ENCODE data around the gene NUP93. TPM values are rescaled to one million over a fixed set of nuclear protein-coding genes. Genes with fewer than 3 reads are reported as not detected.

NUP93 gene
- total and polyA plus RNA-seq, 4 donors, result 27.4 to 59.9 (median 51.2) TPM

- DNase-seq (no peak), ATAC-seq (ENCODE audit: insufficient read depth, low FRiP score) (no peak)
- Histone ChIP-seq H3K4me1 (ENCODE audit: control insufficient read depth in 5 of 5, insufficient read depth in 5 of 5, low read length in 5 of 5) (peaks cover 0 to 11% (median 7%) of the 10 kb centered on the region in 5 donors), H3K9ac (ENCODE audit: insufficient read depth in 1 of 2, low read length in 2 of 2) (no peak overlapping the region), H3K27ac (ENCODE audit: low read depth in 1 of 2, low read length in 1 of 2) (no peak overlapping the region), H3K36me3 (ENCODE audit: control insufficient read depth in 4 of 4, insufficient read depth in 4 of 4, low read length in 4 of 4) (peaks cover 0 to 3% (median 0%) of the 10 kb centered on the region in 4 donors), H3K9me3 (ENCODE audit: control insufficient read depth in 4 of 4, insufficient read depth in 3 of 4, low read length in 3 of 4) (no peaks in the 10 kb centered on the region), H3K27me3 (ENCODE audit: control insufficient read depth in 3 of 3, insufficient read depth in 3 of 3, low read length in 2 of 3) (no peaks in the 10 kb centered on the region), H3K4me3 (no peak overlapping the region)
- 75 to 77% methylated on average over 4 of the region's 4 CpGs for WGBS, 2 donors
- TF ChIP-seq CTCF (IDR thresholded peaks at IDR 0.05; ENCODE audit: control extremely low read depth, extremely low read depth), result no peak
These were observed 58.5 kb downstream of the NUP93 start for GRCh38 chr16:56788435-56788834.

GRCh38 chr16:56789360-56789759 is 59.4 kb downstream of the NUP93 start:
- Histone ChIP-seq H3K4me3 (no peak overlapping the region), H3K9ac (ENCODE audit: insufficient read depth in 1 of 2, low read length in 2 of 2) (no peak overlapping the region), H3K27me3 (ENCODE audit: control insufficient read depth in 3 of 3, insufficient read depth in 3 of 3, low read length in 2 of 3) (no peaks in the 10 kb centered on the region), H3K4me1 (ENCODE audit: control insufficient read depth in 5 of 5, insufficient read depth in 5 of 5, low read length in 5 of 5) (peaks cover 0 to 11% (median 7%) of the 10 kb centered on the region in 5 donors), H3K36me3 (ENCODE audit: control insufficient read depth in 4 of 4, insufficient read depth in 4 of 4, low read length in 4 of 4) (peaks cover 0 to 3% (median 0%) of the 10 kb centered on the region in 4 donors), H3K9me3 (ENCODE audit: control insufficient read depth in 4 of 4, insufficient read depth in 3 of 4, low read length in 3 of 4) (no peaks in the 10 kb centered on the region), H3K27ac (ENCODE audit: low read depth in 1 of 2, low read length in 1 of 2) (no peak overlapping the region)
- no peak for ATAC-seq (ENCODE audit: insufficient read depth, low FRiP score)
- DNase-seq, result peak in 2 of 3 donors; percentile 28 to 35
- peak; percentile 17 for TF ChIP-seq CTCF (IDR thresholded peaks at IDR 0.05; ENCODE audit: control extremely low read depth, extremely low read depth)
- WGBS, 2 donors, result 69 to 81% methylated on average over 5 of the region's 5 CpGs

- DNase-seq (no peak), ATAC-seq (ENCODE audit: insufficient read depth, low FRiP score) (no peak)
- TF ChIP-seq CTCF (IDR thresholded peaks at IDR 0.05; ENCODE audit: control extremely low read depth, extremely low read depth), result no peak
- peaks cover 0 to 3% (median 0%) of the 10 kb centered on the region in 4 donors for H3K36me3 ChIP-seq (ENCODE audit: control insufficient read depth in 4 of 4, insufficient read depth in 4 of 4, low read length in 4 of 4)
- H3K9me3 ChIP-seq (ENCODE audit: control insufficient read depth in 4 of 4, insufficient read depth in 3 of 4, low read length in 3 of 4), result no peaks in the 10 kb centered on the region
- H3K4me3 ChIP-seq, result no peak overlapping the region
- H3K4me1 ChIP-seq (ENCODE audit: control insufficient read depth in 5 of 5, insufficient read depth in 5 of 5, low read length in 5 of 5), result peaks cover 0 to 4% (median 0%) of the 10 kb centered on the region in 5 donors
- H3K27me3 ChIP-seq (ENCODE audit: control insufficient read depth in 3 of 3, insufficient read depth in 3 of 3, low read length in 2 of 3), result no peaks in the 10 kb centered on the region
- no peak overlapping the region for H3K27ac ChIP-seq (ENCODE audit: low read depth in 1 of 2, low read length in 1 of 2)
- H3K9ac ChIP-seq (ENCODE audit: insufficient read depth in 1 of 2, low read length in 2 of 2), result no peak overlapping the region
These were observed 63.0 kb downstream of the NUP93 start for GRCh38 chr16:56792967-56793366.

GRCh38 chr16:56793492-56793891 is 63.6 kb downstream of the NUP93 start:
- ATAC-seq (ENCODE audit: insufficient read depth, low FRiP score), result no peak
- H3K27me3 ChIP-seq (ENCODE audit: control insufficient read depth in 3 of 3, insufficient read depth in 3 of 3, low read length in 2 of 3), result no peaks in the 10 kb centered on the region
- no peak overlapping the region for H3K9ac ChIP-seq (ENCODE audit: insufficient read depth in 1 of 2, low read length in 2 of 2)
- H3K9me3 ChIP-seq (ENCODE audit: control insufficient read depth in 4 of 4, insufficient read depth in 3 of 4, low read length in 3 of 4), result no peaks in the 10 kb centered on the region
- WGBS, 2 donors, result 51 to 56% methylated on average over 6 of the region's 6 CpGs
- H3K27ac ChIP-seq (ENCODE audit: low read depth in 1 of 2, low read length in 1 of 2), result no peak overlapping the region
- no peak overlapping the region for H3K4me3 ChIP-seq
- peak in 2 of 3 donors; percentile 41 to 45 for DNase-seq
- no peak for TF ChIP-seq CTCF (IDR thresholded peaks at IDR 0.05; ENCODE audit: control extremely low read depth, extremely low read depth)
- peaks cover 0 to 3% (median 0%) of the 10 kb centered on the region in 4 donors for H3K36me3 ChIP-seq (ENCODE audit: control insufficient read depth in 4 of 4, insufficient read depth in 4 of 4, low read length in 4 of 4)
- H3K4me1 ChIP-seq (ENCODE audit: control insufficient read depth in 5 of 5, insufficient read depth in 5 of 5, low read length in 5 of 5), result peaks cover 0 to 2% (median 0%) of the 10 kb centered on the region in 5 donors
